Measurements from ENCODE around the gene F3. TPM values are rescaled to one million over a fixed set of nuclear protein-coding genes. Genes with fewer than 3 reads are reported as not detected.

F3 gene
- total RNA-seq, 1 experiment from 2014 or later: 58.5 TPM

DNA sequence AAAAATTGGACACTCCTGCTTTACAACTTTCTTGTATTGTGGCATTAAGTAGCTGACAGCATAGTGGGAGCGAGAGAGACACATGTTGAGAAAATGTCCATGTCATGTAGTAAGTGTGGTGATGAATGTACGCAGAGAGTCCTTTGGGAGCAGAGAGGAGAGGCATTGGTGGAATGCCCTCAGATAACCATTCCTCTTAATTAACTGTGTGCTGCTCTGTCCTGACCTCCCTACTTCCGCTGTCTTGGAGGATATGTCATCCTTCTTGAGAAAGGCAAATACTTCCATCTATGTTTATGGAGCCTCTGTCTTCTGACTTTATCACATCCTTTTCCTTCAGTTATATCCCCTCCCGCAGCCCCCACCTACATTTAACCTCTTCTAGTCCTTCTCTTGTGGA, 38.4 kb downstream of the F3 start:
- no peak overlapping the region for H3K4me3 ChIP-seq (replicated peaks in 1 of 2; ENCODE audit: low read depth in 1 of 2, low read length in 2 of 2)
- no TSS peak for BruUV-seq (replicated peaks)
- H3K9me2 ChIP-seq (ENCODE audit: insufficient read depth): no peaks in the 10 kb centered on the region

More for the DNA sequence above, 38.4 kb downstream of the F3 start:
- TF ChIP-seq POLR2A (IDR thresholded peaks at IDR 0.05; ENCODE audit: borderline replicate concordance, extremely low read depth, insufficient read depth, insufficient read length) (no peak), SP1 (IDR thresholded peaks at IDR 0.05; ENCODE audit: low read depth) (no peak), ZNF274 (IDR thresholded peaks at IDR 0.05; ENCODE audit: low read depth, low read length) (no peak), CBX3 (IDR thresholded peaks at IDR 0.05; ENCODE audit: low read depth) (no peak), ELF1 (IDR thresholded peaks at IDR 0.05; ENCODE audit: borderline replicate concordance, low read depth) (no peak), FOSL1 (IDR thresholded peaks at IDR 0.05; ENCODE audit: low read depth) (no peak), RAD21 (IDR thresholded peaks at IDR 0.05; ENCODE audit: low read depth) (no peak), EGR1 (IDR thresholded peaks at IDR 0.05; ENCODE audit: low read depth) (no peak), POLR2AphosphoS5 (IDR thresholded peaks at IDR 0.05; ENCODE audit: low read depth, low read length) (no peak), EZH2 (IDR thresholded peaks at IDR 0.05) (no peak), ZFX (IDR thresholded peaks at IDR 0.05) (no peak), CEBPB (IDR thresholded peaks at IDR 0.05; ENCODE audit: low read depth) (no peak), TCF7L2 (IDR thresholded peaks at IDR 0.05; ENCODE audit: borderline replicate concordance, extremely low read depth, insufficient read depth, insufficient read length) (no peak), YY1 (IDR thresholded peaks at IDR 0.05; ENCODE audit: extremely low read depth, insufficient replicate concordance, low read depth, low read length) (no peak)
- TF ChIP-seq, protein P1, sequence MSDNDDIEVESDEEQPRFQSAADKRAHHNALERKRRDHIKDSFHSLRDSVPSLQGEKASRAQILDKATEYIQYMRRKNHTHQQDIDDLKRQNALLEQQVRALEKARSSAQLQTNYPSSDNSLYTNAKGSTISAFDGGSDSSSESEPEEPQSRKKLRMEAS (IDR thresholded peaks at IDR 0.05): no peak
- TF ChIP-seq, protein P2, sequence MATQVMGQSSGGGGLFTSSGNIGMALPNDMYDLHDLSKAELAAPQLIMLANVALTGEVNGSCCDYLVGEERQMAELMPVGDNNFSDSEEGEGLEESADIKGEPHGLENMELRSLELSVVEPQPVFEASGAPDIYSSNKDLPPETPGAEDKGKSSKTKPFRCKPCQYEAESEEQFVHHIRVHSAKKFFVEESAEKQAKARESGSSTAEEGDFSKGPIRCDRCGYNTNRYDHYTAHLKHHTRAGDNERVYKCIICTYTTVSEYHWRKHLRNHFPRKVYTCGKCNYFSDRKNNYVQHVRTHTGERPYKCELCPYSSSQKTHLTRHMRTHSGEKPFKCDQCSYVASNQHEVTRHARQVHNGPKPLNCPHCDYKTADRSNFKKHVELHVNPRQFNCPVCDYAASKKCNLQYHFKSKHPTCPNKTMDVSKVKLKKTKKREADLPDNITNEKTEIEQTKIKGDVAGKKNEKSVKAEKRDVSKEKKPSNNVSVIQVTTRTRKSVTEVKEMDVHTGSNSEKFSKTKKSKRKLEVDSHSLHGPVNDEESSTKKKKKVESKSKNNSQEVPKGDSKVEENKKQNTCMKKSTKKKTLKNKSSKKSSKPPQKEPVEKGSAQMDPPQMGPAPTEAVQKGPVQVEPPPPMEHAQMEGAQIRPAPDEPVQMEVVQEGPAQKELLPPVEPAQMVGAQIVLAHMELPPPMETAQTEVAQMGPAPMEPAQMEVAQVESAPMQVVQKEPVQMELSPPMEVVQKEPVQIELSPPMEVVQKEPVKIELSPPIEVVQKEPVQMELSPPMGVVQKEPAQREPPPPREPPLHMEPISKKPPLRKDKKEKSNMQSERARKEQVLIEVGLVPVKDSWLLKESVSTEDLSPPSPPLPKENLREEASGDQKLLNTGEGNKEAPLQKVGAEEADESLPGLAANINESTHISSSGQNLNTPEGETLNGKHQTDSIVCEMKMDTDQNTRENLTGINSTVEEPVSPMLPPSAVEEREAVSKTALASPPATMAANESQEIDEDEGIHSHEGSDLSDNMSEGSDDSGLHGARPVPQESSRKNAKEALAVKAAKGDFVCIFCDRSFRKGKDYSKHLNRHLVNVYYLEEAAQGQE (IDR thresholded peaks at IDR 0.05; ENCODE audit: low read depth): no peak
- TF ChIP-seq, protein P3, sequence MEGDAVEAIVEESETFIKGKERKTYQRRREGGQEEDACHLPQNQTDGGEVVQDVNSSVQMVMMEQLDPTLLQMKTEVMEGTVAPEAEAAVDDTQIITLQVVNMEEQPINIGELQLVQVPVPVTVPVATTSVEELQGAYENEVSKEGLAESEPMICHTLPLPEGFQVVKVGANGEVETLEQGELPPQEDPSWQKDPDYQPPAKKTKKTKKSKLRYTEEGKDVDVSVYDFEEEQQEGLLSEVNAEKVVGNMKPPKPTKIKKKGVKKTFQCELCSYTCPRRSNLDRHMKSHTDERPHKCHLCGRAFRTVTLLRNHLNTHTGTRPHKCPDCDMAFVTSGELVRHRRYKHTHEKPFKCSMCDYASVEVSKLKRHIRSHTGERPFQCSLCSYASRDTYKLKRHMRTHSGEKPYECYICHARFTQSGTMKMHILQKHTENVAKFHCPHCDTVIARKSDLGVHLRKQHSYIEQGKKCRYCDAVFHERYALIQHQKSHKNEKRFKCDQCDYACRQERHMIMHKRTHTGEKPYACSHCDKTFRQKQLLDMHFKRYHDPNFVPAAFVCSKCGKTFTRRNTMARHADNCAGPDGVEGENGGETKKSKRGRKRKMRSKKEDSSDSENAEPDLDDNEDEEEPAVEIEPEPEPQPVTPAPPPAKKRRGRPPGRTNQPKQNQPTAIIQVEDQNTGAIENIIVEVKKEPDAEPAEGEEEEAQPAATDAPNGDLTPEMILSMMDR (IDR thresholded peaks at IDR 0.05 in 2 of 3, conservative IDR thresholded peaks at IDR 0.05 in 1 of 3; ENCODE audit: borderline replicate concordance in 1 of 3, insufficient read depth in 1 of 3, low read depth in 2 of 3, low read length in 2 of 3): no peak
- TF ChIP-seq, protein P4, sequence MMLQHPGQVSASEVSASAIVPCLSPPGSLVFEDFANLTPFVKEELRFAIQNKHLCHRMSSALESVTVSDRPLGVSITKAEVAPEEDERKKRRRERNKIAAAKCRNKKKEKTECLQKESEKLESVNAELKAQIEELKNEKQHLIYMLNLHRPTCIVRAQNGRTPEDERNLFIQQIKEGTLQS (IDR thresholded peaks at IDR 0.05): no peak
- no peaks in the 10 kb centered on the region for H3K9me3 ChIP-seq (ENCODE audit: control insufficient read depth in 1 of 2, insufficient read depth in 1 of 2, low read depth in 1 of 2, low read length in 2 of 2)
- H3K4me1 ChIP-seq (ENCODE audit: control insufficient read depth in 1 of 2, insufficient read depth in 2 of 2, low read length in 2 of 2): no peaks in the 10 kb centered on the region
- H3K27me3 ChIP-seq (ENCODE audit: insufficient read depth, low read length): no peaks in the 10 kb centered on the region
- no peaks in the 10 kb centered on the region for H3K79me2 ChIP-seq (ENCODE audit: insufficient read depth, low read length)
- H3K9ac ChIP-seq (ENCODE audit: low read length): no peak overlapping the region
- POLR2A ChIA-PET: no interaction called here
- H3K36me3 ChIP-seq (ENCODE audit: control insufficient read depth in 1 of 2, insufficient read depth in 2 of 2, low read length in 2 of 2): peaks cover 11 to 12% of the 10 kb centered on the region in 2 experiments
- H2AFZ ChIP-seq (ENCODE audit: low read depth, low read length, poor library complexity, severe bottlenecking): no peak overlapping the region
- CTCF ChIA-PET: interaction anchor here (0.7 to 1.7 kb wide), 2 partner anchors 12 to 40 kb away, joined by 3 to 8 read pairs; no protein-coding TSS in a partner anchor
- H3K4me2 ChIP-seq (ENCODE audit: low read length): no peak overlapping the region
- RAD21 ChIA-PET (ENCODE audit: low non-redundant PET in 1 of 2, low total read pairs in 2 of 2, uncharacterized antibody in 2 of 2, unreplicated experiment in 2 of 2): no interaction called here
- H4K20me1 ChIP-seq (ENCODE audit: insufficient read depth): no peaks in the 10 kb centered on the region
- no peak overlapping the region for H3K27ac ChIP-seq (ENCODE audit: low read depth, low read length)
- DNase-seq (ENCODE audit: low read depth, low spot score) (no peak), ATAC-seq (no peak)
- intact Hi-C loops (cut with micrococcal nuclease): no loop called here

All from HCT116 (cell line).